Measurements from ENCODE around the gene HNRNPA1. TPM values are rescaled to one million over a fixed set of nuclear protein-coding genes. Genes with fewer than 3 reads are reported as not detected.

The HNRNPA1 gene
- total RNA-seq, 4 donors from 2014 or later: 274 to 473 (median 422) TPM

DNA sequence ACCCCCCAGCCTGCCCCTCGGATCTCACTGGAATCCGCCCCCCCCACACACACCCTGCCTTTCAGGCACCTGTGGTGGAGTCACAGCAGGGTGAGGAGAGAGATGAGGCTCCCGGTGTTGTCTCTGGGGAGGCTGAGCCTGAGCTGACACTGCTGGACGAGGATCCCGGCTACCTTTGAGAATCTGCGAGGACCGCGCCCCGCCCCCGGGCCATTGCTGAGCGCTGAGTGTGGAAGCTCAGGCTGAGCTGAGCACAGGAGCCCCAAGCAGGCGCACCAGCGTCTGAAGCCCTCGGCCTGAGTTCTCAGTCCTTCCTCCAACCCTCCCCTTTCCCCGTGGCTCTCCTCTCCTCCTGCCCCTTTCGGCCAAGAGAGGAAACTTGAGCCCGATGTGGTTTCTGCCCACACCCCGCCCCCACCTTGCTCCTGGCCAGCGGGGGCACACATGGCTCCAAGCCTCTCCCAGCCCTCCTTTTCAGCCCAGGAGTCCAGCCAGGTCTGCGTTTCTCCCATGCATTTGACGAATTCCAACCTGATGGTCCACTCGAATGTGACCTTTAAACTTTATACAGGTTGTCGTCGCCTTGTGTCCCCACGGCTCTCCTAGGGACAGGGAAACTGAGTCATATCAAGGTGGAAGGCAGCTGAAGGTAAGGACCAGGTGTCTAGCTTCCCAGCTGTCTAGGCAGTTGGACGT is 20.4 kb downstream of the HNRNPA1 start, which contains the start of gene NFE2:
Gene NFE2 (minus strand): TSS at position 284 of the 696 bp plus-strand sequence. CDS start 5,767 bp downstream, outside the sequence.
- TF ChIP-seq, protein P1, sequence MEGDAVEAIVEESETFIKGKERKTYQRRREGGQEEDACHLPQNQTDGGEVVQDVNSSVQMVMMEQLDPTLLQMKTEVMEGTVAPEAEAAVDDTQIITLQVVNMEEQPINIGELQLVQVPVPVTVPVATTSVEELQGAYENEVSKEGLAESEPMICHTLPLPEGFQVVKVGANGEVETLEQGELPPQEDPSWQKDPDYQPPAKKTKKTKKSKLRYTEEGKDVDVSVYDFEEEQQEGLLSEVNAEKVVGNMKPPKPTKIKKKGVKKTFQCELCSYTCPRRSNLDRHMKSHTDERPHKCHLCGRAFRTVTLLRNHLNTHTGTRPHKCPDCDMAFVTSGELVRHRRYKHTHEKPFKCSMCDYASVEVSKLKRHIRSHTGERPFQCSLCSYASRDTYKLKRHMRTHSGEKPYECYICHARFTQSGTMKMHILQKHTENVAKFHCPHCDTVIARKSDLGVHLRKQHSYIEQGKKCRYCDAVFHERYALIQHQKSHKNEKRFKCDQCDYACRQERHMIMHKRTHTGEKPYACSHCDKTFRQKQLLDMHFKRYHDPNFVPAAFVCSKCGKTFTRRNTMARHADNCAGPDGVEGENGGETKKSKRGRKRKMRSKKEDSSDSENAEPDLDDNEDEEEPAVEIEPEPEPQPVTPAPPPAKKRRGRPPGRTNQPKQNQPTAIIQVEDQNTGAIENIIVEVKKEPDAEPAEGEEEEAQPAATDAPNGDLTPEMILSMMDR (IDR thresholded peaks at IDR 0.05): no peak
- no peak for TF ChIP-seq POLR2A (IDR thresholded peaks at IDR 0.05)
- no peak for DNase-seq
- Histone ChIP-seq H3K27ac (no peak within 1 kb of the TSS), H3K4me3 (peak within 1 kb of the TSS in 3 of 4 donors; percentile 20 to 53 (median 23)), H3K4me1 (peaks cover 17 to 37% (median 20%) of the 10 kb centered on the region in 3 donors), H3K9me3 (no peaks in the 10 kb centered on the region), H3K36me3 (no peaks in the 10 kb centered on the region), H3K27me3 (peaks cover 0 to 57% (median 0%) of the 10 kb centered on the region in 4 donors)
- intact Hi-C loops (cut with DNase I): no loop called here
- WGBS, 2 donors: 11 to 21% methylated on average over 9 to 10 of the region's 26 CpGs

DNA sequence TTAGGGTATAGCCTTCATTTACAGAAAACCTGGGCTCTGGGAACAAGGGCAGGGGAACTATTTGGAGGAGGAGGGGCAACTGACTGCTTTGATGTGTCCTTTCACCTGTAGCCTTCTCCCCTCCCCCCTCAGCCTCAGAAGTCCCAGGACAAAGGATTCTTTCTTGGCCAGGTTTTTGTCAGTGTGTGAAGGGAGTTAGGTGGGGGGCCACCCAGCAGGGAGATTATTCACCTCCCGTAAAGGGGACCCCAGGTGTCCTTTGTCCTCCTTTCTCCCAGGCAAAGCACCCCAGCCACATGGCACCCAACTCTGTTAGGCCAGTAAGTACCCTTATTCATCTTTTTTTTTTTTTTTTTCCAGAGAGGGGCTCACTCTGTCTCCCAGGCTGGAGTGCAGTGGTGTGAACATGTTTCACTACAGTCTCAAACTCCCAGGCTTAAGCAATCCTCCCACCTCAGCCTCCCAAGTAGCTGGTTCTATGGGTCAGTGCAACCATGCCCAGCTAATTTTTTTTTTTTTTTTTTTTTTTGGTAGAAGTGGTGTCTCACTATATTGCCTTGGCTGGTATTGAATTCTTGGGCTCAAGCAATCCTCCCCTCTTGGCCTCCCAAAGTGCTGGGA is 21.0 kb downstream of the HNRNPA1 start:
- intact Hi-C loops (cut with DNase I): no loop called here
- no peaks in the 10 kb centered on the region for H3K36me3 ChIP-seq
- DNase-seq: no peak
- H3K27ac ChIP-seq: no peak overlapping the region
- H3K9me3 ChIP-seq: no peaks in the 10 kb centered on the region
- TF ChIP-seq, protein P1 (IDR thresholded peaks at IDR 0.05): no peak
- TF ChIP-seq POLR2A (IDR thresholded peaks at IDR 0.05): no peak
- H3K4me1 ChIP-seq: peaks cover 17 to 39% (median 22%) of the 10 kb centered on the region in 3 donors
- peaks cover 0 to 57% (median 0%) of the 10 kb centered on the region in 4 donors for H3K27me3 ChIP-seq
- WGBS, 2 donors: 80 to 100% methylated on average over 1 of the region's 1 CpG
- no peak overlapping the region for H3K4me3 ChIP-seq

DNA sequence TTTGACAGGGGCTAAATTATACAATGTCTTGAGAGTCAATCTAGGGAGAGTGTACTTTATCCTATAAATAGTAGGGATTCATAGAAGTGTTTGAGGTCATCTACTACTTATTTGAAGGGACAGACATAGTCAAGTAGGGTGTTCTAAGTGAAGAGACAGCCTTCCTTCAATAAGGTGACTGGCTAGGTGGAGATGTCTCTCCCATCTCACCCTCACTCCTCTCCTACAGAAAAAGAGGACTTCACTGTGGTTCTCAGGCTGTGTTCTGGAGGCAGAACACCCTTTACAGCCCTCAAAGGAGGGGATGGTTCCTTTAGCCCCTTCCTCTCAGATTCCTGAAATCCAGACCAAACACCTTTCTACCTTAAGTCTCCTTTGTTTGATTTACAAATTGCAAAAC is 23.1 kb downstream of the HNRNPA1 start:
- H3K27ac ChIP-seq: no peak overlapping the region

DNA sequence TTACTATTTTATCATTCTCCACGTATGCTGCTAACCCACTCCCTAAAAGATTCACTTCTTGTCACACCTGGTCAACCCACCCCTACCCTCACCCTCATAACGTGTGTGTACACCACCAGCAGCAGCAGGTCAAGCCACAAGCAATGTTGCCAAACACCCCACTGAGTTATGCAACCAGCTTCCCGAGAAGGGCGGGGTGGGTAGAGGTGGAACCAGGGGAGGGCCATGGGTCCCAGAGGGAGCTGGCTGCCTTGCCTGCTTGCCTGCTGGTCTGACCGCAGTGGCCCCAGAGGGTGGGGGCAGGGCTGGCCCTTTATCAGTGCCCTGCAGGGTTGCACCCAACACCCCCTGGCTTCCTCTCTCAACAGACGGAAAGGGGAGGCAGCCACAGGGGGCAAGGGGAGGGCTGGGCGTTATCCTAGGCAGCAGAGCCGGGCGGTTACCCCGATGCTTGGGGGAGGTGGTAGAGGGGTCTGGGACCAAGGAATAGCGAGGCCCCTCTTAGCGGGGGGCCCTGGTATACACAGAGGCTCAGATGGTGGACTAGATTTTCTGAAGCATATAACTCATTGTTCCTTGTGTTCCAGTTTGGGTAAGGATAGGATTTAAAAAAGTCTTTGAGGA is 23.8 kb downstream of the HNRNPA1 start:
- DNase-seq: peak; percentile 47
- 6 to 12% methylated on average over 2 to 4 of the region's 12 CpGs for WGBS, 2 donors
- no peaks in the 10 kb centered on the region for H3K9me3 ChIP-seq
- H3K27me3 ChIP-seq: peaks cover 0 to 46% (median 0%) of the 10 kb centered on the region in 4 donors
- H3K4me1 ChIP-seq: peaks cover 17 to 45% (median 26%) of the 10 kb centered on the region in 3 donors
- intact Hi-C loops (cut with DNase I): no loop called here
- TF ChIP-seq, protein P1 (IDR thresholded peaks at IDR 0.05): no peak
- no peak for TF ChIP-seq POLR2A (IDR thresholded peaks at IDR 0.05)
- H3K4me3 ChIP-seq: peak overlapping the region in 1 of 4 donors; percentile 38
- peak overlapping the region in 2 of 4 donors; percentile 9 to 40 for H3K27ac ChIP-seq
- no peaks in the 10 kb centered on the region for H3K36me3 ChIP-seq

More for the DNA sequence above, 23.1 kb downstream of the HNRNPA1 start:
- no peak for DNase-seq
- Histone ChIP-seq H3K36me3 (no peaks in the 10 kb centered on the region), H3K9me3 (no peaks in the 10 kb centered on the region), H3K4me1 (peaks cover 17 to 45% (median 26%) of the 10 kb centered on the region in 3 donors), H3K27me3 (peaks cover 0 to 53% (median 0%) of the 10 kb centered on the region in 4 donors), H3K4me3 (no peak overlapping the region)
- intact Hi-C loops (cut with DNase I): no loop called here
- no peak for TF ChIP-seq POLR2A (IDR thresholded peaks at IDR 0.05)
- TF ChIP-seq, protein P1 (IDR thresholded peaks at IDR 0.05): no peak
